Measurements from ENCODE around the gene NISCH. TPM values are rescaled to one million over a fixed set of nuclear protein-coding genes. Genes with fewer than 3 reads are reported as not detected.

The NISCH gene
- polyA plus RNA-seq, 3 donors: 9.7 to 106 (median 13.1) TPM

GRCh38 chr3:52458770-52459545, 3.6 kb downstream of the NISCH start:
- Mint-ChIP-seq H3K4me1 (peaks cover 47% of the 10 kb centered on the region), H3K36me3 (peaks cover 38 to 49% of the 10 kb centered on the region in 2 donors), H3K9me3 (no peaks in the 10 kb centered on the region), H3K4me3 (no peak overlapping the region), H3K27me3 (ENCODE audit: low read depth in 3 of 3) (peaks cover 0 to 6% (median 2%) of the 10 kb centered on the region in 3 donors), H3K27ac (no peak overlapping the region)
- TF ChIP-seq CTCF (IDR thresholded peaks at IDR 0.05): no peak
- Histone ChIP-seq H3K36me3 (replicated peaks in 1 of 2; ENCODE audit: control insufficient read depth in 1 of 2, insufficient read depth in 2 of 2, low read length in 2 of 2) (peaks cover 27 to 49% of the 10 kb centered on the region in 2 donors), H3K4me1 (ENCODE audit: control insufficient read depth in 1 of 2, insufficient read depth in 2 of 2, low read length in 2 of 2) (peaks cover 41 to 46% of the 10 kb centered on the region in 2 donors), H3K9ac (ENCODE audit: insufficient read depth, low read length, poor library complexity, severe bottlenecking) (no peak overlapping the region), H3K4me3 (replicated peaks in 1 of 3; ENCODE audit: low read depth in 2 of 3, low read length in 3 of 3) (no peak overlapping the region), H3K4me2 (replicated peaks; ENCODE audit: extremely low read depth, low read length, poor library complexity, severe bottlenecking) (no peak overlapping the region), H3K79me2 (ENCODE audit: insufficient read depth, low read length) (peaks cover 60% of the 10 kb centered on the region), H2AFZ (ENCODE audit: insufficient read depth, low read depth, low read length, poor library complexity, severe bottlenecking) (no peak overlapping the region), H3K27me3 (ENCODE audit: control insufficient read depth in 2 of 2, insufficient read depth in 2 of 2, low read length in 2 of 2) (no peaks in the 10 kb centered on the region), H3K9me3 (replicated peaks in 1 of 2; ENCODE audit: control insufficient read depth in 1 of 2, insufficient read depth in 1 of 2, low read length in 2 of 2) (no peaks in the 10 kb centered on the region), H3K27ac (ENCODE audit: low read depth in 1 of 2, low read length in 2 of 2) (no peak overlapping the region), H4K20me1 (ENCODE audit: insufficient read depth, low read length) (peaks cover 27% of the 10 kb centered on the region)
- 92% methylated on average over 6 of the region's 14 CpGs for WGBS (ENCODE audit: insufficient coverage)
- intact Hi-C loops (cut with micrococcal nuclease): loop anchor here in 1 of 2 donors (5.0 kb wide), 1 partner anchor 78 kb away; the partner anchor contains the start of gene UQCC5
- no peak for DNase-seq

GRCh38 chr3:52461874-52462273, 6.5 kb downstream of the NISCH start:
- no peak overlapping the region for H3K27ac ChIP-seq (ENCODE audit: low read depth in 1 of 2, low read length in 2 of 2)
- Mint-ChIP-seq H3K27me3 (ENCODE audit: low read depth in 3 of 3) (peaks cover 0 to 2% (median 2%) of the 10 kb centered on the region in 3 donors), H3K36me3 (peaks cover 47 to 76% of the 10 kb centered on the region in 2 donors), H3K9me3 (no peaks in the 10 kb centered on the region), H3K4me3 (no peak overlapping the region), H3K4me1 (peaks cover 31% of the 10 kb centered on the region), H3K27ac (peak overlapping the region in 2 of 7 donors; percentile 11 to 89)
- H3K4me1 ChIP-seq (ENCODE audit: control insufficient read depth in 1 of 2, insufficient read depth in 2 of 2, low read length in 2 of 2): peaks cover 24 to 28% of the 10 kb centered on the region in 2 donors
- H2AFZ ChIP-seq (ENCODE audit: insufficient read depth, low read depth, low read length, poor library complexity, severe bottlenecking): no peak overlapping the region
- peaks cover 64% of the 10 kb centered on the region for H3K79me2 ChIP-seq (ENCODE audit: insufficient read depth, low read length)
- intact Hi-C loops (cut with micrococcal nuclease): no loop called here
- H3K27me3 ChIP-seq (ENCODE audit: control insufficient read depth in 2 of 2, insufficient read depth in 2 of 2, low read length in 2 of 2): no peaks in the 10 kb centered on the region
- no peaks in the 10 kb centered on the region for H3K9me3 ChIP-seq (replicated peaks in 1 of 2; ENCODE audit: control insufficient read depth in 1 of 2, insufficient read depth in 1 of 2, low read length in 2 of 2)
- WGBS (ENCODE audit: insufficient coverage): 91% methylated on average over 5 of the region's 6 CpGs
- H3K36me3 ChIP-seq (replicated peaks in 1 of 2; ENCODE audit: control insufficient read depth in 1 of 2, insufficient read depth in 2 of 2, low read length in 2 of 2): peaks cover 36 to 74% of the 10 kb centered on the region in 2 donors
- no peak overlapping the region for H3K4me2 ChIP-seq (replicated peaks; ENCODE audit: extremely low read depth, low read length, poor library complexity, severe bottlenecking)
- no peak for TF ChIP-seq CTCF (IDR thresholded peaks at IDR 0.05)
- peaks cover 26% of the 10 kb centered on the region for H4K20me1 ChIP-seq (ENCODE audit: insufficient read depth, low read length)
- H3K9ac ChIP-seq (ENCODE audit: insufficient read depth, low read length, poor library complexity, severe bottlenecking): no peak overlapping the region
- H3K4me3 ChIP-seq (replicated peaks in 1 of 3; ENCODE audit: low read depth in 2 of 3, low read length in 3 of 3): no peak overlapping the region
- no peak for DNase-seq

Data from CD14-positive monocyte (primary cell).